ENCODE results near the gene STYXL1.

DNA sequence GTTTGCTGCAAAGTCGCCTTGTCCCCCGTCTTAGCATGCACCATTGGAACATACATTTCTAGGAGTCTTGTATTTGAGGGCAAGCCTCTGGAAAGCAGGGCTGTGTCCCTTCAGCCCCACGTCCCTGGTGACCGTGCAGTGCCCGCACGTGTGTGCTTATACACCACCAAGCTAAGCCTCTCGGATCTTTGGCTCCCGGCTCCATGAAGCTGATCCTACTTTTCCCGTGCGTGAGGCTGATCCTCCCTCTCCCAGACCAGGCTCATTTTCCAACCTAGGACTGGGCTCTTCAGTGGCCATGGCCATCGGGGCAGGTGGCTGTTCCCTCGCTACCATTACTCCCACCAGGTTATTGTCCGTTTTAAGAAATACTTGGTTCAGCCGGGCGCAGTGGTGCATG, 14.5 kb upstream of the STYXL1 start:
- TF ChIP-seq, protein P1, sequence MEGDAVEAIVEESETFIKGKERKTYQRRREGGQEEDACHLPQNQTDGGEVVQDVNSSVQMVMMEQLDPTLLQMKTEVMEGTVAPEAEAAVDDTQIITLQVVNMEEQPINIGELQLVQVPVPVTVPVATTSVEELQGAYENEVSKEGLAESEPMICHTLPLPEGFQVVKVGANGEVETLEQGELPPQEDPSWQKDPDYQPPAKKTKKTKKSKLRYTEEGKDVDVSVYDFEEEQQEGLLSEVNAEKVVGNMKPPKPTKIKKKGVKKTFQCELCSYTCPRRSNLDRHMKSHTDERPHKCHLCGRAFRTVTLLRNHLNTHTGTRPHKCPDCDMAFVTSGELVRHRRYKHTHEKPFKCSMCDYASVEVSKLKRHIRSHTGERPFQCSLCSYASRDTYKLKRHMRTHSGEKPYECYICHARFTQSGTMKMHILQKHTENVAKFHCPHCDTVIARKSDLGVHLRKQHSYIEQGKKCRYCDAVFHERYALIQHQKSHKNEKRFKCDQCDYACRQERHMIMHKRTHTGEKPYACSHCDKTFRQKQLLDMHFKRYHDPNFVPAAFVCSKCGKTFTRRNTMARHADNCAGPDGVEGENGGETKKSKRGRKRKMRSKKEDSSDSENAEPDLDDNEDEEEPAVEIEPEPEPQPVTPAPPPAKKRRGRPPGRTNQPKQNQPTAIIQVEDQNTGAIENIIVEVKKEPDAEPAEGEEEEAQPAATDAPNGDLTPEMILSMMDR (conservative IDR thresholded peaks at IDR 0.05), result no peak
- no peak for TF ChIP-seq ZFX (IDR thresholded peaks at IDR 0.05)

Data from C4-2B (cell line).